Measurements from ENCODE around the gene USP40. TPM values are rescaled to one million over a fixed set of nuclear protein-coding genes. Genes with fewer than 3 reads are reported as not detected.
A peak's percentile ranks its signal among the peaks of the same experiment; 100 is the strongest.

The USP40 gene
- total RNA-seq, 6 donors from 2014 or later, result 34.4 to 75.4 (median 50.4) TPM

GRCh38 chr2:233498126-233498525, 68.5 kb downstream of the USP40 start:
- H3K4me3 ChIP-seq, result no peak overlapping the region
- no peaks in the 10 kb centered on the region for H3K27me3 ChIP-seq
- no peaks in the 10 kb centered on the region for H3K4me1 ChIP-seq
- 95% methylated on average over 2 of the region's 2 CpGs for WGBS, 2 donors
- no peak overlapping the region for H3K27ac ChIP-seq
- peaks cover under 1 to 8% (median 2%) of the 10 kb centered on the region in 4 donors for H3K9me3 ChIP-seq
- DNase-seq, result no peak
- TF ChIP-seq EP300 (IDR thresholded peaks at IDR 0.05) (no peak), CTCF (IDR thresholded peaks at IDR 0.05) (no peak), POLR2AphosphoS5 (IDR thresholded peaks at IDR 0.05) (no peak), POLR2A (IDR thresholded peaks at IDR 0.05) (no peak)
- no peak for ATAC-seq (ENCODE audit: low FRiP score in 2 of 2)
- H3K36me3 ChIP-seq, result peaks cover 0 to 59% (median 6%) of the 10 kb centered on the region in 4 donors

GRCh38 chr2:233497692-233498091, 68.9 kb downstream of the USP40 start:
- no peak overlapping the region for H3K27ac ChIP-seq
- no peak overlapping the region for H3K4me3 ChIP-seq
- 78 to 83% methylated on average over 2 of the region's 2 CpGs for WGBS, 2 donors
- DNase-seq, result no peak
- no peaks in the 10 kb centered on the region for H3K27me3 ChIP-seq
- no peak for ATAC-seq (ENCODE audit: low FRiP score in 2 of 2)
- H3K36me3 ChIP-seq, result peaks cover 3 to 59% (median 8%) of the 10 kb centered on the region in 4 donors
- H3K4me1 ChIP-seq, result no peaks in the 10 kb centered on the region
- peaks cover 0 to 4% (median 0%) of the 10 kb centered on the region in 4 donors for H3K9me3 ChIP-seq
- TF ChIP-seq POLR2A (IDR thresholded peaks at IDR 0.05) (no peak), EP300 (IDR thresholded peaks at IDR 0.05) (no peak), POLR2AphosphoS5 (IDR thresholded peaks at IDR 0.05) (no peak), CTCF (IDR thresholded peaks at IDR 0.05) (no peak)

GRCh38 chr2:233495503-233496496, 70.8 kb downstream of the USP40 start:
- TF ChIP-seq POLR2AphosphoS5 (IDR thresholded peaks at IDR 0.05) (no peak), EP300 (IDR thresholded peaks at IDR 0.05) (no peak), CTCF (IDR thresholded peaks at IDR 0.05) (no peak), POLR2A (IDR thresholded peaks at IDR 0.05) (no peak)
- DNase-seq, result no peak
- Histone ChIP-seq H3K4me1 (no peaks in the 10 kb centered on the region), H3K9me3 (no peaks in the 10 kb centered on the region), H3K36me3 (peaks cover 4 to 59% (median 16%) of the 10 kb centered on the region in 4 donors), H3K27ac (peak overlapping the region in 2 of 4 donors; percentile 26 to 40), H3K4me3 (no peak overlapping the region), H3K27me3 (no peaks in the 10 kb centered on the region)
- peak in 1 of 2 donors; percentile 43 for ATAC-seq (ENCODE audit: low FRiP score in 2 of 2)
- 70 to 71% methylated on average over 10 of the region's 10 CpGs for WGBS, 2 donors

GRCh38 chr2:233492751-233493150, 73.8 kb downstream of the USP40 start:
- 93 to 96% methylated on average over 4 of the region's 4 CpGs for WGBS, 2 donors
- H3K36me3 ChIP-seq, result peaks cover 8 to 64% (median 22%) of the 10 kb centered on the region in 4 donors
- DNase-seq, result no peak

More at GRCh38 chr2:233492751-233493150, 73.8 kb downstream of the USP40 start:
- H3K27me3 ChIP-seq, result no peaks in the 10 kb centered on the region
- no peak for TF ChIP-seq EP300 (IDR thresholded peaks at IDR 0.05)
- TF ChIP-seq CTCF (IDR thresholded peaks at IDR 0.05), result no peak
- no peak for TF ChIP-seq POLR2A (IDR thresholded peaks at IDR 0.05)
- H3K9me3 ChIP-seq, result no peaks in the 10 kb centered on the region
- H3K4me3 ChIP-seq, result no peak overlapping the region
- no peak for ATAC-seq (ENCODE audit: low FRiP score in 2 of 2)
- no peak overlapping the region for H3K27ac ChIP-seq
- peaks cover 0 to 7% (median 3%) of the 10 kb centered on the region in 4 donors for H3K4me1 ChIP-seq
